Loucy (cell line): ENCODE data around the gene VASH2.
"Not testable (repeated sequence)": the region's sequence is repeated elsewhere in the genome, so short reads cannot be mapped to it uniquely, and the experiment has no call there.

Experiments
- H2AFZ ChIP-seq: fragments of 200-600 bp; sonication (generic); 2 replicates; pipeline ENCODE4 v1.6.0; 2016; ENCODE audit warnings: antibody characterized with exemption, mild to moderate bottlenecking, low read length, moderate library complexity
- H3F3A ChIP-seq: fragments of 200-600 bp; 2 replicates; pipeline ENCODE4 v1.6.0; 2016; ENCODE audit warnings: antibody characterized with exemption, low read depth, mild to moderate bottlenecking
- H3K27me3 ChIP-seq: fragments of 200-600 bp; sonication (generic); 2 replicates; pipeline ENCODE4 v1.6.1; 2014; ENCODE audit warnings: low read length, mild to moderate bottlenecking; ENCODE audit not compliant: insufficient read depth, poor library complexity, severe bottlenecking
- H3K36me3 ChIP-seq: fragments of 200-600 bp; sonication (generic); 2 replicates; pipeline ENCODE4 v1.6.1; 2016; ENCODE audit warnings: low read length; ENCODE audit not compliant: insufficient read depth
- H3K4me1 ChIP-seq: fragments of 200-600 bp; sonication (generic); 2 replicates; pipeline ENCODE4 v1.5.1; 2014; ENCODE audit warnings: low read length, mild to moderate bottlenecking; ENCODE audit not compliant: insufficient read depth, poor library complexity, severe bottlenecking
- H3K4me2 ChIP-seq: fragments of 200-600 bp; sonication (generic); 2 replicates; pipeline ENCODE4 v1.6.0; 2014; ENCODE audit warnings: antibody characterized with exemption, low read length, low read depth, mild to moderate bottlenecking; ENCODE audit not compliant: poor library complexity, severe bottlenecking
- H3K4me3 ChIP-seq: fragments of 200-600 bp; sonication (generic); 2 replicates; pipeline ENCODE4 v1.5.1; 2014; ENCODE audit warnings: low read length, mild to moderate bottlenecking, mixed read lengths; ENCODE audit not compliant: poor library complexity, severe bottlenecking
- H3K79me2 ChIP-seq: fragments of 200-600 bp; sonication (generic); 2 replicates; pipeline ENCODE4 v1.6.1; 2014; ENCODE audit warnings: low read length; ENCODE audit not compliant: insufficient read depth
- H3K9ac ChIP-seq: fragments of 200-600 bp; sonication (generic); 2 replicates; pipeline ENCODE4 v1.6.0; 2014; ENCODE audit warnings: mild to moderate bottlenecking, low read depth, low read length, moderate library complexity; ENCODE audit not compliant: poor library complexity, severe bottlenecking
- H3K9me2 ChIP-seq: fragments of 200-600 bp; sonication (generic); replicated peaks from 2 replicates; pipeline ENCODE4 v1.6.1; 2016; ENCODE audit warnings: low read depth, low read length, mixed read lengths
- H3K9me3 ChIP-seq: fragments of 200-600 bp; sonication (generic); 2 replicates; pipeline ENCODE4 v1.6.1; 2014; ENCODE audit warnings: mild to moderate bottlenecking, antibody characterized with exemption, low read length, low read depth; ENCODE audit not compliant: insufficient read depth
- H4K20me1 ChIP-seq: fragments of 200-600 bp; sonication (generic); 2 replicates; pipeline ENCODE4 v1.6.0; 2014; ENCODE audit warnings: antibody characterized with exemption, low read length, mild to moderate bottlenecking; ENCODE audit not compliant: insufficient read depth, poor library complexity, severe bottlenecking
- CTCF ChIP-seq: fragments of 200-600 bp; sonication (generic); conservative IDR thresholded peaks from 2 replicates; pipeline ENCODE4 v1.5.1; 2014; ENCODE audit warnings: mild to moderate bottlenecking, antibody characterized with exemption, low read length
- EZH2phosphoT487 ChIP-seq: fragments of 200-600 bp; IDR thresholded peaks from 2 replicates; pipeline ENCODE4 v1.6.1; 2018; ENCODE audit warnings: antibody characterized with exemption, mild to moderate bottlenecking, moderate library complexity, borderline replicate concordance

The VASH2 gene

GRCh38 chr1:212903664-212904063, 46.7 kb upstream of the VASH2 start:
- H3K9me3 ChIP-seq, result peaks cover 15% of the 10 kb centered on the region
- no peaks in the 10 kb centered on the region for H4K20me1 ChIP-seq
- H3K9me2 ChIP-seq, result no peaks in the 10 kb centered on the region
- peaks cover 3% of the 10 kb centered on the region for H3K4me1 ChIP-seq
- H2AFZ ChIP-seq, result no peak overlapping the region
- no peaks in the 10 kb centered on the region for H3F3A ChIP-seq
- no peak overlapping the region for H3K9ac ChIP-seq
- no peaks in the 10 kb centered on the region for H3K79me2 ChIP-seq
- no peak for TF ChIP-seq EZH2phosphoT487
- no peak for TF ChIP-seq CTCF
- no peak overlapping the region for H3K4me3 ChIP-seq
- H3K36me3 ChIP-seq, result peaks cover 9% of the 10 kb centered on the region; the same call in 1 of the 2 replicates
- no peaks in the 10 kb centered on the region for H3K27me3 ChIP-seq
- no peak overlapping the region for H3K4me2 ChIP-seq

- not testable (repeated sequence) for H3K9me2 ChIP-seq, H3K4me1 ChIP-seq, H3K27me3 ChIP-seq, H3K9me3 ChIP-seq, H3K79me2 ChIP-seq, H2AFZ ChIP-seq, H3K9ac ChIP-seq, H3K4me2 ChIP-seq, H3K4me3 ChIP-seq, H3F3A ChIP-seq, H4K20me1 ChIP-seq, H3K36me3 ChIP-seq
These were observed 42.3 kb upstream of the VASH2 start for GRCh38 chr1:212908071-212908470.

GRCh38 chr1:212908971-212909370, 41.4 kb upstream of the VASH2 start:
- H2AFZ ChIP-seq, result no peak overlapping the region
- H4K20me1 ChIP-seq, result no peaks in the 10 kb centered on the region
- 0 out of 2 replicates have a peak, but pooled peaks cover 3% of the 10 kb centered on the region for H3K9me3 ChIP-seq
- H3K4me2 ChIP-seq, result no peak overlapping the region
- H3F3A ChIP-seq, result no peaks in the 10 kb centered on the region
- TF ChIP-seq CTCF, result no peak
- TF ChIP-seq EZH2phosphoT487, result no peak
- no peaks in the 10 kb centered on the region for H3K36me3 ChIP-seq
- H3K9me2 ChIP-seq, result no peaks in the 10 kb centered on the region
- no peaks in the 10 kb centered on the region for H3K27me3 ChIP-seq
- H3K9ac ChIP-seq, result no peak overlapping the region
- no peak overlapping the region for H3K4me3 ChIP-seq
- H3K4me1 ChIP-seq, result no peaks in the 10 kb centered on the region
- no peaks in the 10 kb centered on the region for H3K79me2 ChIP-seq

- Histone ChIP-seq H3K9me3 (0 out of 2 replicates have a peak, but pooled peaks cover 3% of the 10 kb centered on the region), H3K9me2 (no peaks in the 10 kb centered on the region), H2AFZ (no peak overlapping the region), H4K20me1 (no peaks in the 10 kb centered on the region), H3K4me1 (no peaks in the 10 kb centered on the region), H3K36me3 (no peaks in the 10 kb centered on the region), H3K27me3 (no peaks in the 10 kb centered on the region), H3K79me2 (no peaks in the 10 kb centered on the region), H3K9ac (no peak overlapping the region), H3K4me2 (no peak overlapping the region), H3K4me3 (no peak overlapping the region), H3F3A (no peaks in the 10 kb centered on the region)
- no peak for TF ChIP-seq CTCF
- no peak for TF ChIP-seq EZH2phosphoT487
These were observed 40.7 kb upstream of the VASH2 start for GRCh38 chr1:212909652-212910063.

- H3K36me3 ChIP-seq, H2AFZ ChIP-seq, H3K4me3 ChIP-seq, H3K4me1 ChIP-seq, H3F3A ChIP-seq, H3K27me3 ChIP-seq, H3K9me2 ChIP-seq, H3K4me2 ChIP-seq, H3K9me3 ChIP-seq, H3K9ac ChIP-seq, H4K20me1 ChIP-seq, H3K79me2 ChIP-seq: not testable (repeated sequence)
These were observed 40.1 kb upstream of the VASH2 start for GRCh38 chr1:212910213-212910612.
